Kidney (tissue), 22 donors: ENCODE results near the gene MAGEA8. TPM values are rescaled to one million over a fixed set of nuclear protein-coding genes. Genes with fewer than 3 reads are reported as not detected.
"Not testable (repeated sequence)": the region's sequence is repeated elsewhere in the genome, so short reads cannot be mapped to it uniquely, and the experiment has no call there.

Source experiments
- DNase-seq, 5 donors: peaks; one replicate each; pipeline ENCODE4 v3.0.0-alpha.2; 2013 to 2020
- FAIRE-seq: peaks from 2 replicates; lab custom pipeline; 2012; peaks lifted over from hg19 to GRCh38; lab: Jason Lieb, UNC
- H3K27ac ChIP-seq, 2 donors: one replicate each; pipeline ENCODE4 v1.7.0; 2013; ENCODE audit warnings: low read depth in 2 of 2, low read length in 2 of 2, inconsistent platforms in 1 of 2
- H3K27me3 ChIP-seq: one replicate; pipeline ENCODE4 v1.7.1; 2013; ENCODE audit warnings: low read length, inconsistent platforms; ENCODE audit not compliant: control insufficient read depth, insufficient read depth
- H3K36me3 ChIP-seq, 3 donors: one replicate each; pipeline versions ENCODE4 v1.7.0 to v1.7.1; 2013; ENCODE audit warnings: low read length in 3 of 3, control low read depth in 1 of 3, inconsistent platforms in 1 of 3; ENCODE audit not compliant: insufficient read depth in 3 of 3, control insufficient read depth in 2 of 3
- H3K4me1 ChIP-seq, 3 donors: one replicate each; pipeline versions ENCODE4 v1.7.0 to v1.7.1; 2013; ENCODE audit warnings: low read length in 3 of 3, inconsistent platforms in 1 of 3, low read depth in 1 of 3; ENCODE audit not compliant: control insufficient read depth in 2 of 3, insufficient read depth in 2 of 3
- H3K4me3 ChIP-seq, 3 donors: one replicate each; pipeline versions ENCODE4 v1.7.0 to v1.8.1; 2013; ENCODE audit warnings: low read length in 3 of 3, control low read depth in 1 of 3, inconsistent platforms in 1 of 3
- H3K9ac ChIP-seq, 3 donors: one replicate each; pipeline versions ENCODE4 v1.7.0 to v1.7.1; 2013; ENCODE audit warnings: low read length in 3 of 3, control low read depth in 1 of 3, inconsistent platforms in 1 of 3
- H3K9me3 ChIP-seq, 3 donors: one replicate each; pipeline versions ENCODE4 v1.7.0 to v1.7.1; 2013; ENCODE audit warnings: low read length in 3 of 3, control low read depth in 1 of 3, inconsistent platforms in 1 of 3; ENCODE audit not compliant: control insufficient read depth in 2 of 3, insufficient read depth in 1 of 3
- intact Hi-C: fragments of 100-400 bp; cut with DNase I; formaldehyde crosslinking; loops from one replicate; pipeline ENCODE4 v1.11.1; 2022
- long read RNA-seq, 10 donors: library from polyadenylated mRNA in 1 of 10; unstranded in 1 of 10; transcript quantifications; one replicate each; pipeline ENCODE4 v2.0.0 and lab custom pipeline, GENCODE V29; 2021 to 2026
- polyA plus RNA-seq: library from polyadenylated mRNA; stranded (reverse); fragments of 350-450 nt; fragmentation: Illumina TruSeq; extraction: RNeasy Lipid Tissue Mini Kit (QIAGEN cat#74804); gene quantifications from one replicate; pipeline ENCODE4 v1.2.3, GENCODE V29; 2014; ENCODE audit warnings: low read depth, low replicate concordance; ENCODE audit not compliant: insufficient read depth
- total RNA-seq: library from RNA; stranded (reverse); fragmentation: NEBNext Ultra II Directional; extraction: Animal tissue kit (Norgen Biotek cat#: 25700); gene quantifications from one replicate; pipeline ENCODE4 v1.2.1, GENCODE V29; 2021
- TF ChIP-seq, protein P1 (sequence below): IDR thresholded peaks from 3 replicates; pipeline ENCODE4 v1.5.1; 2012; ENCODE audit warnings: mild to moderate bottlenecking, moderate library complexity, borderline replicate concordance; ENCODE audit not compliant: insufficient read depth; ENCODE audit errors: extremely low read depth
- donor health status: control.
- donor health status: control.
- donor health status: control.
- donor health status: control.
- donor health status: control.
- donor health status: DM: yes; HTN: yes; CAD: no.
- donor health status: Normal renal cell carcinoma (clear cell type).

Gene MAGEA8, protein sequence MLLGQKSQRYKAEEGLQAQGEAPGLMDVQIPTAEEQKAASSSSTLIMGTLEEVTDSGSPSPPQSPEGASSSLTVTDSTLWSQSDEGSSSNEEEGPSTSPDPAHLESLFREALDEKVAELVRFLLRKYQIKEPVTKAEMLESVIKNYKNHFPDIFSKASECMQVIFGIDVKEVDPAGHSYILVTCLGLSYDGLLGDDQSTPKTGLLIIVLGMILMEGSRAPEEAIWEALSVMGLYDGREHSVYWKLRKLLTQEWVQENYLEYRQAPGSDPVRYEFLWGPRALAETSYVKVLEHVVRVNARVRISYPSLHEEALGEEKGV
- total RNA-seq: not detected
- polyA plus RNA-seq: not detected
- long read RNA-seq, donor 1: 0 reads
- long read RNA-seq, donor 2: 0 reads
- long read RNA-seq, donor 3: 0 reads
- long read RNA-seq, donor 4: 0 reads
- long read RNA-seq, donor 5: 0 reads
- long read RNA-seq, donor 6: 0 reads
- long read RNA-seq, donor 7: 0 reads
- long read RNA-seq, donor 8: 0 reads
- long read RNA-seq, donor 9: 0 reads
- long read RNA-seq, donor 10: 0 reads

DNA sequence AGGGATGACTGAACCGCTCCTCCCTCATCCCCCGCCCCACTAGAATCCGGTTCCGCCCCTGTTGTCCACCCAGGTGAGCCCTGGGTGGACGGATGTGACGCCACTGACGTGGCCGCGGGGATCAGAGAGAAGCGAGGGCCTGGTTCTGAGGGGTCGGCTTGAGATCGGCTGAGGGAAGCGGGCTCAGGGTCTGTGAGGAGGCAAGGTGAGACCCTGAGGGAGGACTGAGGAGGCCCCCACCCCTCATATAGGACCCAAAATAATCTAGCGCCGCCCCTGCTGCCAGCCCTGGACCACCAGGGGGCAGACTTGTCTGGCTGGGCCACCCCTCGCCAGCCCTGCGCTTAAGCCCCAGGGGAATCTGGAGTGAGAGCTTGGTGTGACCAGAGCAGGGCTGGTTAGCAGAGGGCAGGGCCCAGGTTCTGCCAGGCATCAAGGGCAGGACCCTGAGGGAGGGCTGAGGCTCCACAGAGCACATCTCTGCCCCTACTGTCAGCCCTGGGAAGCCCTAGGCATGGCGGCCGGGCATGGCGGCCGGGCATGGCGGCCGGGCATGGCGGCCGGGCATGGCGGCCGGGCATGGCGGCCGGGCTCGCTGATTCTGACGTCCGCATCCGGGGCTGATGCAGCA lies at the start of gene MAGEA8:
Gene MAGEA8 (plus strand): TSS at position 103 of the 631 bp plus-strand sequence. CDS start 3,090 bp downstream, outside the sequence.
- TF ChIP-seq, protein P1, sequence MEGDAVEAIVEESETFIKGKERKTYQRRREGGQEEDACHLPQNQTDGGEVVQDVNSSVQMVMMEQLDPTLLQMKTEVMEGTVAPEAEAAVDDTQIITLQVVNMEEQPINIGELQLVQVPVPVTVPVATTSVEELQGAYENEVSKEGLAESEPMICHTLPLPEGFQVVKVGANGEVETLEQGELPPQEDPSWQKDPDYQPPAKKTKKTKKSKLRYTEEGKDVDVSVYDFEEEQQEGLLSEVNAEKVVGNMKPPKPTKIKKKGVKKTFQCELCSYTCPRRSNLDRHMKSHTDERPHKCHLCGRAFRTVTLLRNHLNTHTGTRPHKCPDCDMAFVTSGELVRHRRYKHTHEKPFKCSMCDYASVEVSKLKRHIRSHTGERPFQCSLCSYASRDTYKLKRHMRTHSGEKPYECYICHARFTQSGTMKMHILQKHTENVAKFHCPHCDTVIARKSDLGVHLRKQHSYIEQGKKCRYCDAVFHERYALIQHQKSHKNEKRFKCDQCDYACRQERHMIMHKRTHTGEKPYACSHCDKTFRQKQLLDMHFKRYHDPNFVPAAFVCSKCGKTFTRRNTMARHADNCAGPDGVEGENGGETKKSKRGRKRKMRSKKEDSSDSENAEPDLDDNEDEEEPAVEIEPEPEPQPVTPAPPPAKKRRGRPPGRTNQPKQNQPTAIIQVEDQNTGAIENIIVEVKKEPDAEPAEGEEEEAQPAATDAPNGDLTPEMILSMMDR: no peak
- intact Hi-C loops: no loop called here
- FAIRE-seq (no peak), DNase-seq (peak in 1 of 5 donors; percentile 61)
- H3K36me3 ChIP-seq: no peaks in the 10 kb centered on the region
- no peaks in the 10 kb centered on the region for H3K4me1 ChIP-seq
- no peaks in the 10 kb centered on the region for H3K9me3 ChIP-seq
- H3K4me3 ChIP-seq: no peak within 1 kb of the TSS
- H3K9ac ChIP-seq: no peak within 1 kb of the TSS
- H3K27me3 ChIP-seq: no peaks in the 10 kb centered on the region
- no peak within 1 kb of the TSS for H3K27ac ChIP-seq

DNA sequence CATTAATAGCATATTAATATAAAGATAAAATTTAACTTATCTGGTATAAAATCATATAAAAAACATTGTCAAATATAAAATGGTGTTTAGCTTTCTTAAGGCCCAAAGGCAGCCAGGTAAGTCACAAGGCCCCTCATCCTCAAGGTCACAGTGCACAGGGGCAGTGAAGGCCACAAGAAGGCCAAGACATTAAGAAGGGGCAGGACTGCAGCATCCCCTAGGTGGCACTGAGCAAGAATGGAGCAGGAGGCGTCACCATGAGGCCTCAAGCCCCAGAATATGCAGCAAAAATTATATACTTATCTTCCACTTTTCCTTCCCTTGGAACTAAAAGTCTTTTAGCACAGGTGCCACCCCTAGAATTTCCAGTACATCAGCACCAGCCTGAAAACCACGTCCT lies 49.5 kb upstream of the MAGEA8 start:
- FAIRE-seq (no peak), DNase-seq (no peak)
- Histone ChIP-seq H3K36me3 (no peaks in the 10 kb centered on the region), H3K9me3 (no peaks in the 10 kb centered on the region), H3K4me3 (no peak overlapping the region), H3K27ac (no peak overlapping the region), H3K9ac (no peak overlapping the region), H3K4me1 (peaks cover 0 to 2% (median 0%) of the 10 kb centered on the region in 3 donors), H3K27me3 (no peaks in the 10 kb centered on the region)
- TF ChIP-seq, protein P1: no peak
- intact Hi-C loops: no loop called here

DNA sequence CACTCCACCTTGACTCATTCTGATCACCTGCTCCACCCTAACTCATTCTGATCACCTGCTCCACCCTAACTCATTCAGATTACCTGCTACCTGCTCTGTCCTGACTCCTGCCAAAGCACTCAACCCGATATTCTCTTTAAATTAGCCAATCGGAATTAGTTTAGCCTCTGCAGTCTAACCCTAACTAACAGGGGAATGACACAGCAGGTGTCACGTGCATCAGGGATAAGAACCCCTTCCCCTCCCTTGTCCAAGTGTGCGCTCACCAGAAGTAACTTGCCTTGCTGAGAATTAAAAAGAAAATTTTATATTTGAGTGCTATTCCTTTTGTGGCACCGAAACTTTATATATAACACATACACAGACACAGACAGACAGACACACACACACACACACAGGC lies 44.3 kb upstream of the MAGEA8 start:
- H3K27ac ChIP-seq, H3K36me3 ChIP-seq, intact Hi-C loops, H3K4me3 ChIP-seq, H3K9me3 ChIP-seq, H3K27me3 ChIP-seq, H3K4me1 ChIP-seq, H3K9ac ChIP-seq, DNase-seq, FAIRE-seq: not testable (repeated sequence)

DNA sequence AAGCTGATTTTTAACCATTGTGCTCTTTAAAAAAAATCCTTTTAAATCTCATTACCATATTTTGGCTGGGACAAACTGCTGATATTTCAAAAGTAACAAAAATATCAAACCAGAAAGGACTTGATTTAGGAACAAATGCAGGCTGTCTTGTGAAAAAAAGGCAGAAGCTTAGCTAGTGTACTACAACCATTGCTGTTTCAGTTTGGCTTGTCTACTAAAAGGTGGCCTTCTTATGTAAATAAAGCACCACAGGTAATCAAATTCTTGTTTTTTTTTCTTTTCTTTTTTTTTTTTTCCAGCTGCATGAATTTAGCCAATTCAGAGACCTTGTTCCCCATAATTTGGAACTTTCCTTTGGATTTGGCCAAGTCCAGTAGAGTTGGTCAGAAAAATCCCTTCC lies 43.8 kb upstream of the MAGEA8 start:
- TF ChIP-seq, protein P1: no peak
- no peaks in the 10 kb centered on the region for H3K27me3 ChIP-seq

More for the DNA sequence above, 43.8 kb upstream of the MAGEA8 start:
- Histone ChIP-seq H3K9ac (no peak overlapping the region), H3K4me1 (no peaks in the 10 kb centered on the region), H3K27ac (no peak overlapping the region), H3K4me3 (no peak overlapping the region), H3K9me3 (no peaks in the 10 kb centered on the region), H3K36me3 (no peaks in the 10 kb centered on the region)
- DNase-seq (no peak), FAIRE-seq (no peak)
- intact Hi-C loops: no loop called here
